CD4-positive, alpha-beta T cell (primary cell): ENCODE measurements around the gene ADCYAP1R1. TPM values are rescaled to one million over a fixed set of nuclear protein-coding genes. Genes with fewer than 3 reads are reported as not detected.

Experiments used
- ATAC-seq: fragments of 200-7000 bp; cut with Tn5 transposase; one replicate; pipeline ENCODE4 v1.10.0; 2022; ENCODE audit warnings: mild to moderate bottlenecking; ENCODE audit not compliant: poor library complexity
- CTCF ChIA-PET: fragments of 350-600 bp; sonication (Branson Sonifier 250); formaldehyde crosslinking; loops from one replicate; lab custom pipeline; 2021; ENCODE audit warnings: antibody characterized with exemption, inconsistent platforms; lab: Charles Lee
- POLR2A ChIA-PET: fragments of 350-600 bp; sonication (Branson Sonifier 250); formaldehyde crosslinking; loops from one replicate; lab custom pipeline; 2021; ENCODE audit warnings: antibody characterized with exemption, inconsistent platforms; lab: Charles Lee
- DNase-seq, 14 experiments: peaks; one replicate each; pipeline ENCODE4 v3.0.0-alpha.2; 2013 to 2020; ENCODE audit warnings: mixed read lengths in 2 of 14
- H3K27ac ChIP-seq, 2 donors: one replicate each; pipeline versions ENCODE4 v1.5.1 to v1.7.0; 2013; ENCODE audit warnings: low read length in 2 of 2, low read depth in 1 of 2, mild to moderate bottlenecking in 1 of 2
- H3K27me3 ChIP-seq, 2 experiments: 1 replicate in 1 of 2; 2 replicates in 1 of 2; pipeline versions ENCODE4 v1.6.1 to v1.7.0; 2013; ENCODE audit warnings: low read length in 2 of 2, control low read depth in 1 of 2, mild to moderate bottlenecking in 1 of 2, moderate library complexity in 1 of 2; ENCODE audit not compliant: insufficient read depth in 2 of 2, control insufficient read depth in 1 of 2
- H3K36me3 ChIP-seq: one replicate; pipeline ENCODE4 v1.6.1; 2013; ENCODE audit warnings: low read length, control low read depth; ENCODE audit not compliant: insufficient read depth
- H3K4me1 ChIP-seq: one replicate; pipeline ENCODE4 v1.6.1; 2013; ENCODE audit warnings: low read length, control low read depth; ENCODE audit not compliant: insufficient read depth
- H3K4me3 ChIP-seq: one replicate; pipeline ENCODE4 v1.5.1; 2013; ENCODE audit warnings: mild to moderate bottlenecking, low read length, moderate library complexity
- H3K9me3 ChIP-seq, 2 experiments: 1 replicate in 1 of 2; 2 replicates in 1 of 2; pipeline versions ENCODE4 v1.6.1 to v1.7.0; 2013; ENCODE audit warnings: low read length in 2 of 2, mild to moderate bottlenecking in 2 of 2, control low read depth in 1 of 2, moderate library complexity in 1 of 2; ENCODE audit not compliant: control insufficient read depth in 1 of 2, insufficient read depth in 1 of 2
- H3K27ac Mint-ChIP-seq: one replicate; pipeline ENCODE4 v1.8.0; 2020; ENCODE audit warnings: mixed read lengths
- H3K27me3 Mint-ChIP-seq: one replicate; pipeline ENCODE4 v1.8.0; 2021; ENCODE audit warnings: mixed read lengths
- H3K36me3 Mint-ChIP-seq: one replicate; pipeline ENCODE4 v1.8.0; 2021; ENCODE audit warnings: low read depth, mixed read lengths
- H3K4me1 Mint-ChIP-seq: one replicate; pipeline ENCODE4 v1.8.0; 2021; ENCODE audit warnings: low read depth, mixed read lengths
- H3K4me3 Mint-ChIP-seq: one replicate; pipeline ENCODE4 v1.8.0; 2020; ENCODE audit warnings: mild to moderate bottlenecking, mixed read lengths
- H3K9me3 Mint-ChIP-seq: one replicate; pipeline ENCODE4 v1.8.0; 2020; ENCODE audit warnings: mixed read lengths
- intact Hi-C, 2 experiments: fragments of 100-400 bp; cut with DNase I in 1 of 2; cut with micrococcal nuclease in 1 of 2; formaldehyde crosslinking; loops; one replicate each; pipeline versions ENCODE4 v1.15.1 to v1.9.0; 2023 to 2025; cut with DNase I, micrococcal nuclease
- total RNA-seq, 174 experiments: library from RNA in 2 of 174; stranded (reverse) in 2 of 174; gene quantifications; one replicate each; pipeline ENCODE4 v1.2.3 and lab custom pipeline; 2021 to 2026
- TF ChIP-seq, protein P1 (sequence below): fragments of 200-600 bp; IDR thresholded peaks from one replicate; pipeline ENCODE4 v1.8.0; 2022; ENCODE audit warnings: antibody characterized with exemption, mild to moderate bottlenecking

The ADCYAP1R1 gene
- total RNA-seq, 2 experiments from 2014 or later = not detected

GRCh38 chr7:31096198-31096876 lies 44.2 kb downstream of the ADCYAP1R1 start:
- ATAC-seq = no peak
- H3K27ac ChIP-seq = no peak overlapping the region
- intact Hi-C loops = no loop called here
- Mint-ChIP-seq H3K27ac (no peak overlapping the region), H3K9me3 (no peaks in the 10 kb centered on the region), H3K36me3 (no peaks in the 10 kb centered on the region), H3K27me3 (peaks cover 18% of the 10 kb centered on the region), H3K4me3 (no peak overlapping the region), H3K4me1 (no peaks in the 10 kb centered on the region)
- H3K27me3 ChIP-seq = peaks cover 0 to 4% of the 10 kb centered on the region in 2 experiments
- peak in 1 of 14 experiments; percentile 20 for DNase-seq
- ChIA-PET CTCF (no interaction called here), POLR2A (no interaction called here)
- TF ChIP-seq, protein P1, sequence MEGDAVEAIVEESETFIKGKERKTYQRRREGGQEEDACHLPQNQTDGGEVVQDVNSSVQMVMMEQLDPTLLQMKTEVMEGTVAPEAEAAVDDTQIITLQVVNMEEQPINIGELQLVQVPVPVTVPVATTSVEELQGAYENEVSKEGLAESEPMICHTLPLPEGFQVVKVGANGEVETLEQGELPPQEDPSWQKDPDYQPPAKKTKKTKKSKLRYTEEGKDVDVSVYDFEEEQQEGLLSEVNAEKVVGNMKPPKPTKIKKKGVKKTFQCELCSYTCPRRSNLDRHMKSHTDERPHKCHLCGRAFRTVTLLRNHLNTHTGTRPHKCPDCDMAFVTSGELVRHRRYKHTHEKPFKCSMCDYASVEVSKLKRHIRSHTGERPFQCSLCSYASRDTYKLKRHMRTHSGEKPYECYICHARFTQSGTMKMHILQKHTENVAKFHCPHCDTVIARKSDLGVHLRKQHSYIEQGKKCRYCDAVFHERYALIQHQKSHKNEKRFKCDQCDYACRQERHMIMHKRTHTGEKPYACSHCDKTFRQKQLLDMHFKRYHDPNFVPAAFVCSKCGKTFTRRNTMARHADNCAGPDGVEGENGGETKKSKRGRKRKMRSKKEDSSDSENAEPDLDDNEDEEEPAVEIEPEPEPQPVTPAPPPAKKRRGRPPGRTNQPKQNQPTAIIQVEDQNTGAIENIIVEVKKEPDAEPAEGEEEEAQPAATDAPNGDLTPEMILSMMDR = no peak
- peaks cover 0 to 3% of the 10 kb centered on the region in 2 experiments for H3K9me3 ChIP-seq
- H3K36me3 ChIP-seq = no peaks in the 10 kb centered on the region
- no peak overlapping the region for H3K4me3 ChIP-seq
- H3K4me1 ChIP-seq = no peaks in the 10 kb centered on the region

GRCh38 chr7:31096877-31097258 lies 44.8 kb downstream of the ADCYAP1R1 start:
- ChIA-PET CTCF (no interaction called here), POLR2A (no interaction called here)
- peak in 1 of 14 experiments; percentile 7 for DNase-seq

DNA sequence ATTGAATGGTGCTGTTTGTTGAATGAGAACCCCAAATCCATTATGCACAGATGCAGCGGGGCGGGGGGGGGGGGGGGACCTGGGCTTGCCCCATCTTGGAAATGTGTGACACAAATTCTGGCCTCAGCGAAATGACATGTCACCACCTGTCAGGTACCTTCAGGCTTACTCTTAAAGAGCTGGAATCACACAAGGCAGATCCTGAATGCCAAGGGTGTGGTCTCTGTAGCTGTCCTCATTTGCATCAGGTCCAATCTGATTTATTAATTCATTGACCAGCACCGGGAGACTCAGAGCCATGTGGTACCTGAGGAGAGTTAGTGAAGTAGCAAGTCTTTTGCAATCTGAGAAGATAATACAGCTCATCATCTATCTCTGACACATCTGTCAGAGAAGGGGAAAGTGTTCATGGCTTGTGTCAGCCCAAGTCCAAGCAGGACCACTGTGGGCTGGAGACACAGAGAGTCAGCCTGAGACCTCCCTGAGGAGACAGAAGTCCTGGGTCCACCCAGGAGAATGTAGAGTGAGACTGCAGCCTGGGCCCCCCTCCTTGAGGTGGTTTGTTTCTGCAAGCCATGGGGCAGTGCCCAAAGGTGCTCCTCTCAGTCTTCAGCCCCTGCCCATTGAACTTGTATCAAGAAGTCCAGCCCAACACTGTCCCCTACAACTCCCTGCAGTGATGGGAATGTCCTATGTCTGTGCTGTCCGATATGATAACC lies 46.7 kb downstream of the ADCYAP1R1 start:
- Histone ChIP-seq H3K36me3 (no peaks in the 10 kb centered on the region), H3K4me1 (no peaks in the 10 kb centered on the region), H3K27ac (no peak overlapping the region), H3K27me3 (peaks cover 0 to under 1% of the 10 kb centered on the region in 2 experiments), H3K4me3 (no peak overlapping the region), H3K9me3 (peaks cover 0 to 3% of the 10 kb centered on the region in 2 experiments)
- POLR2A ChIA-PET = no interaction called here
- Mint-ChIP-seq H3K4me1 (no peaks in the 10 kb centered on the region), H3K4me3 (no peak overlapping the region), H3K27me3 (no peaks in the 10 kb centered on the region), H3K27ac (no peak overlapping the region), H3K9me3 (no peaks in the 10 kb centered on the region), H3K36me3 (no peaks in the 10 kb centered on the region)
- ATAC-seq (no peak), DNase-seq (no peak)
- intact Hi-C loops = no loop called here
- CTCF ChIA-PET = interaction anchor here (0.7 kb wide), 1 partner anchor 30 kb away, joined by 3 read pairs; no protein-coding TSS in a partner anchor
- TF ChIP-seq, protein P1 = no peak

More at GRCh38 chr7:31096877-31097258, 44.8 kb downstream of the ADCYAP1R1 start:
- Histone ChIP-seq H3K36me3 (no peaks in the 10 kb centered on the region), H3K4me3 (no peak overlapping the region), H3K9me3 (peaks cover 0 to 3% of the 10 kb centered on the region in 2 experiments), H3K27me3 (peaks cover 0 to 4% of the 10 kb centered on the region in 2 experiments), H3K27ac (no peak overlapping the region), H3K4me1 (no peaks in the 10 kb centered on the region)
- Mint-ChIP-seq H3K4me3 (no peak overlapping the region), H3K9me3 (no peaks in the 10 kb centered on the region), H3K27me3 (peaks cover 17% of the 10 kb centered on the region), H3K4me1 (no peaks in the 10 kb centered on the region), H3K27ac (no peak overlapping the region), H3K36me3 (no peaks in the 10 kb centered on the region)
- intact Hi-C loops = no loop called here
- ATAC-seq = no peak
- TF ChIP-seq, protein P1 = no peak
